ENCODE data around the gene CEL.

The CEL gene

GRCh38 chr9:133118179-133118520 lies 56.4 kb downstream of the CEL start:
- DNase-seq (ENCODE audit: low spot score): no peak

DNA sequence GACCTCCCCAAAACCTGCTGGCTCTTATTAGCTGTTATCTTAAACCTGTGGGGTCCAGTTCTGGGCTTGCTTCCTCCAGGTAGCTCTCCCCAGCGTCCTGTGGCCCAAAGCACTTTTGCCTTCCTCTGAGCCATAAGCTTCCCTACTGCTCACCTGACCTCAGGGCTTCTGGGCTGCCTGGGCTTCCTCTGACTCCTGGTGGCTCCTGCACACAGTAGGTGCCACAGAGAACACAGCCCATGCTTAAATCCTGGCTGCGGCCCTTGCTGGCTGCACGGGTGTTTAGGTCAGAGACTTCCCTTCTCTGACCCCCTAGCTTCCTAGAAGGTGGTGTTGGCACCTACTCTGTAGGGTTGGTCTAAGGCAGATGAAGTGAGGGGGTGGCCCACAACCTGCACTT lies 56.8 kb downstream of the CEL start:
- DNase-seq (ENCODE audit: low spot score): no peak

GRCh38 chr9:133119103-133119845 lies 57.5 kb downstream of the CEL start:
- peak; percentile 90 for DNase-seq (ENCODE audit: low spot score)

- DNase-seq (ENCODE audit: low spot score): no peak
Measured at GRCh38 chr9:133119846-133120500, 58.2 kb downstream of the CEL start.

DNA sequence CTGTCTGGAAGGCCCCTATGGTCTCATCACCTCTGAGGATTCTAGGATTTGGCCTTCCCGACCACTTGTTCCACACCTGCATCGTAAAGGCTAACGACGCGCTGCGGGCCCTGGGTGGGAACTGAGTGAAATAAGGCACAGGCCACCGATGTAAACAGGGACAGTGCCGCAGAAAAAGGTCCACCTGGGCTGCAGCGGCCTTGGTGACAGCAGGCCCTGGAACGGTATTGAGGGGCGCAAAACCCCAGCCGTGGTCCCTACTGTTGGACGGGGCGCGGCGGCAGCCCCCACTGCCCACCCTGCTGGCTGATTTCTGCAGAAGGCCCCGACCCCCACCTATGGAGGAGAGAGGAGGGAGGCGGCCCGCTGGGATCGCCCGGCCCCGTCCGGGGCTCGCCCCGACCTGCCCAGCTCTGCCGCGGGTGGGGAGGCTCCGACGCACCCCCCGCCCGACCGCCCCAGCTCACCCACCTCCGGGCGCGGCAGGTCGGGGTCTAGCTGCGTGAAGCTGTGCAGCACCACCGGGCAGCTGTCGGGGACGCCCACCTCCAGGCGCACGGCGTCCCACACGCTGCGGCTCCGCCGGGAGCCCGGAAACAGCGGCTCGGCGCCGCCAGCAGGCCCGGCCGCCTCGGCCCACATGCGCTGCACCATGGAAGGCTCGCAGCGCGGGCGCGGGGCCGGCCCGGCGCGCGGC lies 58.9 kb downstream of the CEL start:
- DNase-seq (ENCODE audit: low spot score): no peak
